ENCODE data around the gene XRCC3. TPM values are rescaled to one million over a fixed set of nuclear protein-coding genes. Genes with fewer than 3 reads are reported as not detected.
A peak's percentile ranks its signal among the peaks of the same experiment; 100 is the strongest.

XRCC3 gene
- polyA plus RNA-seq, 3 donors, result 0.66 to 8.1 (median 2.0) TPM

DNA sequence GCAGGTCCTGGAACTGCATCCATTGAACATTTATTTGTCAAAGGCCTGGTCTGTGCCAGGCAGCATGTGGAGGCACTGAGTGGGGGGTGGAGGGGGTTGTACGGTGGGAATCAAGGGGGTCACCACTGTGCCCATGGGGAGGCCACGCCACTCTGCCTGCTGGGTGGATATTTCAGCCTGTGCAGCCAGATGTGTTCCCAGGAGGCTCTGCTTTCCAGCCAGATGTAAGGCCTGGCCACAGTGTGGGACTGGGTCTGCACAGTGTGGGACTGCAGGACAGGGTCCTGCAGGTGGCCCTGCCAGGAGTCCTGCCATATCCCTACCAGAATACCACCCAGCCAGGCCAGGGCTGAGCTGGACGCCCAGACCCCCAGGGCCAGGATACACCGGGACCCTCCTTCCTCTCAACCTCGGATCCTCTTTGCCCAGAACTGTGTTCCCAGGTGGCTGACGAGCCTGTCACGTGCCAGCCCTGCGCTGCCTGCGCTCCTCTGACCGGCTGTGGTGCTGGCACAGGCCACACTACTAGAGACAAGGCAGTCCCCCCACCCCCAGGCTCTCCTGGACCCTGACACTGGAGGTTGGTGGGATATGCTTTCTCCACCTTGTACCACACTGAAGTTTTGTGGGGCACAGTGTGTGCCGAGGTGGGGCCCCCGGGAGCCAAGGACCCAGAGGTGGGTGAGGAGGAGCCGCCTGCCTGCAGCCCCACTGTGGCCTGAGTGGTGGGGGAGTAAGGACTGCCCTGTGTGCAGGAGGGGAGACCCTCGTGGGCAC is 17.5 kb downstream of the XRCC3 start:
- peak overlapping the region in 4 of 7 donors; percentile 10 to 71 (median 27) for H3K27ac Mint-ChIP-seq
- intact Hi-C loops (cut with micrococcal nuclease), result no loop called here
- peaks cover 0 to 3% (median 1%) of the 10 kb centered on the region in 3 donors for H3K27me3 Mint-ChIP-seq (ENCODE audit: low read depth in 3 of 3)
- no peak for DNase-seq
- WGBS (ENCODE audit: insufficient coverage), result 90% methylated on average over 9 of the region's 14 CpGs
- no peak overlapping the region for H3K4me3 ChIP-seq (replicated peaks in 1 of 3; ENCODE audit: low read depth in 2 of 3, low read length in 3 of 3)
- peaks cover 45 to 82% of the 10 kb centered on the region in 2 donors for H3K36me3 Mint-ChIP-seq
- peak overlapping the region in 1 of 2 donors; percentile 8 for H3K27ac ChIP-seq (ENCODE audit: low read depth in 1 of 2, low read length in 2 of 2)
- H3K79me2 ChIP-seq (ENCODE audit: insufficient read depth, low read length), result peaks cover 7% of the 10 kb centered on the region
- H3K27me3 ChIP-seq (ENCODE audit: control insufficient read depth in 2 of 2, insufficient read depth in 2 of 2, low read length in 2 of 2), result no peaks in the 10 kb centered on the region
- peaks cover 78 to 91% of the 10 kb centered on the region in 2 donors for H3K36me3 ChIP-seq (replicated peaks in 1 of 2; ENCODE audit: control insufficient read depth in 1 of 2, insufficient read depth in 2 of 2, low read length in 2 of 2)
- no peaks in the 10 kb centered on the region for H3K4me1 ChIP-seq (ENCODE audit: control insufficient read depth in 1 of 2, insufficient read depth in 2 of 2, low read length in 2 of 2)
- H3K9me3 Mint-ChIP-seq, result no peaks in the 10 kb centered on the region
- no peaks in the 10 kb centered on the region for H3K9me3 ChIP-seq (replicated peaks in 1 of 2; ENCODE audit: control insufficient read depth in 1 of 2, insufficient read depth in 1 of 2, low read length in 2 of 2)
- no peak overlapping the region for H3K9ac ChIP-seq (ENCODE audit: insufficient read depth, low read length, poor library complexity, severe bottlenecking)
- TF ChIP-seq, protein P1, sequence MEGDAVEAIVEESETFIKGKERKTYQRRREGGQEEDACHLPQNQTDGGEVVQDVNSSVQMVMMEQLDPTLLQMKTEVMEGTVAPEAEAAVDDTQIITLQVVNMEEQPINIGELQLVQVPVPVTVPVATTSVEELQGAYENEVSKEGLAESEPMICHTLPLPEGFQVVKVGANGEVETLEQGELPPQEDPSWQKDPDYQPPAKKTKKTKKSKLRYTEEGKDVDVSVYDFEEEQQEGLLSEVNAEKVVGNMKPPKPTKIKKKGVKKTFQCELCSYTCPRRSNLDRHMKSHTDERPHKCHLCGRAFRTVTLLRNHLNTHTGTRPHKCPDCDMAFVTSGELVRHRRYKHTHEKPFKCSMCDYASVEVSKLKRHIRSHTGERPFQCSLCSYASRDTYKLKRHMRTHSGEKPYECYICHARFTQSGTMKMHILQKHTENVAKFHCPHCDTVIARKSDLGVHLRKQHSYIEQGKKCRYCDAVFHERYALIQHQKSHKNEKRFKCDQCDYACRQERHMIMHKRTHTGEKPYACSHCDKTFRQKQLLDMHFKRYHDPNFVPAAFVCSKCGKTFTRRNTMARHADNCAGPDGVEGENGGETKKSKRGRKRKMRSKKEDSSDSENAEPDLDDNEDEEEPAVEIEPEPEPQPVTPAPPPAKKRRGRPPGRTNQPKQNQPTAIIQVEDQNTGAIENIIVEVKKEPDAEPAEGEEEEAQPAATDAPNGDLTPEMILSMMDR (IDR thresholded peaks at IDR 0.05), result no peak
- no peak overlapping the region for H3K4me3 Mint-ChIP-seq
- peaks cover 71% of the 10 kb centered on the region for H4K20me1 ChIP-seq (ENCODE audit: insufficient read depth, low read length)
- H2AFZ ChIP-seq (ENCODE audit: insufficient read depth, low read depth, low read length, poor library complexity, severe bottlenecking), result no peak overlapping the region
- H3K4me1 Mint-ChIP-seq, result peaks cover 20% of the 10 kb centered on the region
- H3K4me2 ChIP-seq (replicated peaks; ENCODE audit: extremely low read depth, low read length, poor library complexity, severe bottlenecking), result no peak overlapping the region

DNA sequence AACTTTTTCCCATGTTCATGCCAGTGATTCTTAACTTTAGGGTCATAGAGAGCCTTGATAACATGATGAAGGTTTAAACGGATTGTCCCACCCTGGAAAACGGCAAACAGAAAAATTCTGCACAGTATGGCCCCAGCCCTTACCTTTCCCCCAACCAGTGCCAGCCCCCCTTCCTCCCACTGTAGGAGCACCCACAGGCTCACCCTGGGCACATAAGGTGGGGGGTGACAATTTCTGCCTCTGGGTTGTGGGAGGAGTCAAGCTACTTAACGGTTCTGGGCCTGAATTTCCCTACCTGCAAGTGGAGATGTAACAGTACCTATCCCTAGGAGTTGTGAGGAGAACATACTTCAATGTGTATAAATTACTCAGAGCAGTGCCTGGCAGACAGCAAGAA is 18.0 kb downstream of the XRCC3 start:
- no peak overlapping the region for H3K9ac ChIP-seq (ENCODE audit: insufficient read depth, low read length, poor library complexity, severe bottlenecking)
- peaks cover 82 to 91% of the 10 kb centered on the region in 2 donors for H3K36me3 ChIP-seq (replicated peaks in 1 of 2; ENCODE audit: control insufficient read depth in 1 of 2, insufficient read depth in 2 of 2, low read length in 2 of 2)

More for the DNA sequence above, 18.0 kb downstream of the XRCC3 start:
- Histone ChIP-seq H3K27me3 (ENCODE audit: control insufficient read depth in 2 of 2, insufficient read depth in 2 of 2, low read length in 2 of 2) (no peaks in the 10 kb centered on the region), H3K4me3 (replicated peaks in 1 of 3; ENCODE audit: low read depth in 2 of 3, low read length in 3 of 3) (no peak overlapping the region), H4K20me1 (ENCODE audit: insufficient read depth, low read length) (peaks cover 77% of the 10 kb centered on the region), H3K4me2 (replicated peaks; ENCODE audit: extremely low read depth, low read length, poor library complexity, severe bottlenecking) (no peak overlapping the region), H2AFZ (ENCODE audit: insufficient read depth, low read depth, low read length, poor library complexity, severe bottlenecking) (no peak overlapping the region), H3K4me1 (ENCODE audit: control insufficient read depth in 1 of 2, insufficient read depth in 2 of 2, low read length in 2 of 2) (no peaks in the 10 kb centered on the region), H3K9me3 (replicated peaks in 1 of 2; ENCODE audit: control insufficient read depth in 1 of 2, insufficient read depth in 1 of 2, low read length in 2 of 2) (no peaks in the 10 kb centered on the region), H3K27ac (ENCODE audit: low read depth in 1 of 2, low read length in 2 of 2) (no peak overlapping the region), H3K79me2 (ENCODE audit: insufficient read depth, low read length) (peaks cover 7% of the 10 kb centered on the region)
- intact Hi-C loops (cut with micrococcal nuclease), result no loop called here
- no CpG with 5 or more reads among the region's 3 CpGs for WGBS (ENCODE audit: insufficient coverage)
- H3K36me3 Mint-ChIP-seq, result peaks cover 44 to 80% of the 10 kb centered on the region in 2 donors
- H3K9me3 Mint-ChIP-seq, result no peaks in the 10 kb centered on the region
- TF ChIP-seq, protein P1 (IDR thresholded peaks at IDR 0.05), result no peak
- DNase-seq, result no peak
- H3K27ac Mint-ChIP-seq, result peak overlapping the region in 2 of 7 donors; percentile 30 to 71
- peaks cover 0 to 1% (median 0%) of the 10 kb centered on the region in 3 donors for H3K27me3 Mint-ChIP-seq (ENCODE audit: low read depth in 3 of 3)
- peaks cover 18% of the 10 kb centered on the region for H3K4me1 Mint-ChIP-seq
- no peak overlapping the region for H3K4me3 Mint-ChIP-seq
